Body of pancreas (tissue), 4 donors: Measurements from ENCODE around the gene EFR3B.

Source experiments
- CTCF ChIP-seq, 7 experiments: fragments of 450-650 bp in 4 of 7; fragments of 200-600 bp in 3 of 7; sonication (generic) in 3 of 7; IDR thresholded peaks; one replicate each; pipeline ENCODE4 v1.5.1; 2016 to 2019; ENCODE audit warnings: antibody characterized with exemption in 7 of 7
- POLR2A ChIP-seq, 3 donors: fragments of 450-650 bp; IDR thresholded peaks; one replicate each; pipeline ENCODE4 v1.6.1; 2016; ENCODE audit warnings: antibody characterized with exemption in 3 of 3, mild to moderate bottlenecking in 2 of 3

DNA sequence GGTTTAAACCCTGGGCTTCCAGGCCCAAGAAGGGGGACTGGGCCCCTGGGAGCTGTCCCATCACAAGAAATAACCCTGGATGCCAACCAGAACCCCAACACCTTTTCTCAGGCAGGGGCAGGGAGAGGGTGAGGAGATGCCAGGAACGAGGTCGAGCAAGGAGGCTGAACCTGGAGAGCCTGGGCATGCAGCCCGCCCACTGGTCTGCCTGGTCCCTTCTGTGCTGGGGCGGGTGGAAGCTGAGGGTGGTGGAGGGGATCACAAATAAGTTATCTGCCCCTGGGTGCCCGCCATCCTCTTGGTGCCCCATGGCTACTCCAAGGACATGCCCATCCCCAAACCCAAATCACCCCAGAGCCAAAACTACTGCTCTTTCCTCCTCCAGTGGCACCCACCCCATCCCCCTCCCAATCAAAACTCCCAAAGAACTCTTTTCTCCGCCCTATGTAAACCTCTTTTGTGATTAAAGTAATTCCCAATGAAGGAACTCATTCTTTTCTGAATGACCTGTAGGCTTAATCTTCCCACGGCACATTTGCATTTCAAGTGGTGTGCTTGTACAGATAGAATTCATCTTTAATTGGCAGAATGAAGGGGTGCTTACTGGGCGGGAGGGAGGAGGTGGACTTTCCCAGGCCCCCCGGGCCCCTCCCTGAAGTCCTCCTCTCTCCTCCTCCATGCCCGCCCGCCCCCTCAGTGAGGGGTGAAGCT, 47.9 kb downstream of the EFR3B start:
- no peak for TF ChIP-seq CTCF (IDR thresholded peaks at IDR 0.05)
- no peak for TF ChIP-seq POLR2A (IDR thresholded peaks at IDR 0.05)
